GM19238 (cell line): ENCODE results near the gene DEFB114.
"Not testable (repeated sequence)": the region's sequence is repeated elsewhere in the genome, so short reads cannot be mapped to it uniquely, and the experiment has no call there.

Source experiments
- DNase-seq: peaks from one replicate; pipeline ENCODE4 v3.0.0; 2011; ENCODE audit warnings: low spot score; ENCODE audit not compliant: insufficient read length

Gene DEFB114

DNA sequence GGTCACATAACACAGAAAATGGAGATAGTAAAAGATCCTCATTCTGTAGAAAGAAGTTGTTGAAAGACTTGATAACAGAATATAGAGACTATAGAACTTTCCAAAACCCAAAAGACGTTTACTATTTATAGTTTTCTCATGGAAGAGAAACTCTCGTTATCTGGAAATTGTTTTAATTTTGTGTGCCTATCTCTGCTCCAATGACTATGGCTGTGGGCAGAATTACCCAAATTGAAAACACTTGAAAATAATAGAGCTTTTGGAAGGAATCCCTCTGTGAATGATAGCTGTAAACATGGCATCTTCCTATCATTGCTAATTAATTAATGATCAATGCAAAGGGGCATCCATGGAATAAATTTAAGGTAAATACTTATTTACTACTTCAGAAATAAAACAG, at the start of gene DEFB114:
DEFB114 (minus strand) TSS at position 101 of the 400 bp plus-strand sequence; CDS start at position 42, 59 bp downstream.
- DNase-seq, result no peak

DNA sequence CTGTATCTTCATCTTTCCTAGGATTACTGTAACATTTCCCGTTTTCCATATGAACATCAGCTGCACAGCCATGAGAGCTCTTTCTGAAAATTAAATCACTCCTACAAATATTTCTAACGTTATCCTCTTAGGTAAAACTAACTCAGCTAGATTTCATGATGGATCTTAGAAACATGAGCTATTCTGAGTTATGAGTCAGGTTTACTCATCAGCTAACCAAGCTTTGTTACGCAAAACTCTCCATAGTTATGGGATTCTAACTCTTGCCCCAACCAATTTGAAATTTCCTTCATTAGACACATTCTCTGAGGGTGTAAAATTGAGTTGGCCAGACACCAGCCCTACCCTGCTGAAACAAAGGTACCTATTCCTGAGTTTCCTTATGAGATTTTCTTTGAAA, 43.9 kb upstream of the DEFB114 start:
- no peak for DNase-seq

GRCh38 chr6:50003139-50003538, 39.2 kb upstream of the DEFB114 start:
- no peak for DNase-seq

DNA sequence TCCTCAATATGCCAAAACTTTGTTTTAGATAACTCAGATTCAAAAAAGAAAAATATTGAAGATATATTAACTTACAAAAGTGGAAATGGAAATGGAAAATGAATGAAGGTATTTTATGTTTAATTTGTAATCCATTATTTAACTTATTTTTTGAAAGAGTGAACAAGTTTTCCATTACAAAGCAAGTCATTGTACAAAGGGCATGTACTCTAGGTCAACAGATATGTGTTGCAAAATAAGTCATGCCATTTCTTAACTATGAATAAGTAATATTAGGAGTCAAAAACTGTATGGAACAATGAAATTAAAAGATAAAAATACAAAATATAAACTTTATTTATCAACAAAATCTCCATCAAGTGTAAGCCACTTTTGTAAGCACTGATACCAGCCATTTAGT, 31.3 kb upstream of the DEFB114 start:
- no peak for DNase-seq

- no peak for DNase-seq
Measured at GRCh38 chr6:49988900-49989299, 24.9 kb upstream of the DEFB114 start.

DNA sequence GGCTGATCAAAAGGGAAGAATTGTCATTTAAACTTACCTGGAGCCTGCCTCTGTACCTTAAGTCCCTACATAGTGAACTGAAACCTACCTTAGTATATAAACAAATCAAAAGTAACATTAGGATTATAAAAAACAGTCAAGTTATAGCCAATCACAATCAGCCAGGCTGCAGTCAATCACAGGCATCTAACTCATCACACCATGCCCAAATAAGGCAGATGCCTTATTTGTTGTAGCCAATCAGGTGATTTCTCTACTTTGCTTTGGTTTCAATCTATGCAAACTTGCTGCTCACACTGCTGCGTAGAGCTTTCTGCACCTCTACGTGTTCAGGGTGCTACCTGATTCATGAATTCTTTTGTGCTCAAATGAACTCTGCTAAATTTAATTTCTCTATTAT, 23.8 kb upstream of the DEFB114 start:
- no peak for DNase-seq

GRCh38 chr6:49986551-49986950, 22.6 kb upstream of the DEFB114 start:
- DNase-seq, result no peak

GRCh38 chr6:49982046-49982445, 18.1 kb upstream of the DEFB114 start:
- DNase-seq, result no peak

- no peak for DNase-seq
Measured at GRCh38 chr6:49980898-49981297, 16.9 kb upstream of the DEFB114 start.

- DNase-seq, result no peak
Measured at GRCh38 chr6:49979584-49979983, 15.6 kb upstream of the DEFB114 start.

- DNase-seq, result no peak
Measured at GRCh38 chr6:49978332-49979226, 14.6 kb upstream of the DEFB114 start.

DNA sequence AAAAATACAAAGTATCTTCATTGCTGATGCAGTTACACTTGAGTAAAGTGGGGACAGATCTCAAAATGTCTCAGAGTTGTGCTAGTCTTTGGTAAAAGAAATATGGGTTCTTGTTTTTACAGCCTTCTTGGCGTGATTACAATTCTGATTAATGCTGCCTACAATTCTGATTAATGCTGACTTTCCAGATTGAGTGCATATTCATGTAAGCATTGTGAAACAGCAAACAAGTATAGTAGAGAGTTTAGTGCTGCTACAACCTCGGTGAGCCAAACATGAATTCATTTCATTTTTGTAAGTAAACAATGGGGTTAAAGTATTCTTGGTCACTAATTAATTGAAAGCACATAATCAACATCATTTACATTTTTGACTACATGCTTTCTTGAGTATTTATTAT, 5.6 kb upstream of the DEFB114 start, which contains the start of gene DEFB113:
DEFB113 (minus strand) TSS at position 21 of the 400 bp plus-strand sequence; CDS start at position 21, 0 bp downstream.
- DNase-seq, result no peak

- no peak for DNase-seq
Measured at GRCh38 chr6:49966823-49967222, 2.9 kb upstream of the DEFB114 start.

GRCh38 chr6:49966334-49966733, 2.4 kb upstream of the DEFB114 start:
- DNase-seq, result no peak

GRCh38 chr6:49958180-49958579, 5.8 kb downstream of the DEFB114 start:
- no peak for DNase-seq

GRCh38 chr6:49955847-49956246, 8.1 kb downstream of the DEFB114 start:
- no peak for DNase-seq

- no peak for DNase-seq
Measured at GRCh38 chr6:49951926-49952325, 12.0 kb downstream of the DEFB114 start.

DNA sequence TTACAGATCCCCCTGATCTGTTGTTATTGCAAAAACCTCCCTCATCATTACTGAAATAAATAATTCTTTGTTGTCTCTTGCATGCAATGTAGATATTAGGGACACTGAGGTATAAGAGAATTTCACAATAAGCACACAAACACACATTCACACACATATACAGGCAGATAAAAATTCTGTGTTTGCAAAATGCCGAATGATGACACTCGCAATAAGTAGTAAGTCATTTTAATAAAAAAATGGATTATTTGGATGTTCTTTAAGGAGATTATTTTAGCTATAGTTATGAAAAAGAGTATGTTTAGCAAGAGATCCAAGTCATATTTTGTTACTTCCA, 13.6 kb downstream of the DEFB114 start:
- DNase-seq, result no peak

DNA sequence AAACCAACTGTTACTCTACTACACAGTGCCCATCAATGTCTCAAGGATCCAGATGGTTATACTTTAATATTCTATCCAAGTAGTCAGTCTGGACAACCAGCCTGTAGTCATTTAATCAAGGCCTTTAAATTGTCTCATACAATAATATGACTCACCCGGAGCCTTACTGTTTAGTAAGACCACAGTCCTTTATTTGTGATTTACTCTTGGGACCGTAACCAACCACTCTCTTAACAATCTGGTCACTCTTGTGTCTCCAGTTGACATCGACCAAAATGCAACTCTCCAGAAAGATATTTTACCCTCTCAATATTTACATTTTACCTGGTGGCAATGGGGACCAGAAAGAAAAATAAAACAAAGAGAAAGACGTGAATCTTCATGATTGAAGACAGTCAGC, 14.9 kb downstream of the DEFB114 start:
- no peak for DNase-seq

DNA sequence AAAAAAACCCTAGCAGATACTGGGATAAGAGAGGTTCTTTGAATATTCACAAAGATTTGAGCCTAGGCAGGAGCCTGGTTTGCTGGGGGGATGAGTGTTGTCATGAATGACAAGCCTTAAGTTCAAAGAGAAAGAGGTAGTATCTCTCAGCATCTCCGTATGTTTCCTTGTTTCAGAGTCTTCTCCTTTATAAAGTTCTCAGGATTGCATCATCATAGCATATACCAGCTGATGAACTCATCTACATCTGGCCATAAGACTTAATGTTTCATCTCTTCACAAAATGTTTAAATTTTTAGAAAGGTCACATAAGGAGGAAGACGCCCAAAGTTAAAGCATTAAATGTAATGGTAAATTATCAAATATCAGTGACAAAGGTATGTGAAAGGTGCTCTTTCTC, 17.1 kb downstream of the DEFB114 start:
- DNase-seq, result no peak

DNA sequence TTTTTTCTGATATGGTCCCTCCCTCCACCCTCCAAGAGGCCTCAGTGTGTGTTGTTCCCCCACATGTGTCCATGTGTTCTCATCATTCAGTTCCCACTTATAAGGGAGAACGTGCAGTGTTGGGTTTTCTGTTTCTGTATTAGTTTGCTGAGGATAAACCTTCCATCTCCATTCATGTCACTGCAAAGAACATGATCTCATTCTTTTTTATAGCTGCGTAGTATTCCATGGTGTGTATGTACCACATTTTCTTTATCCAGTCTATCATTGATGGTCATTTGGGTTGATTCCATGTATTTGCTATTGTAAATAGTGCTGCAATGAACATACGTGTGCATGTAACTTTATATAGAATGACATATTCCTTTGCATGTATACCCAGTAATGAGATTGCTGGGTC, 19.9 kb downstream of the DEFB114 start:
- DNase-seq, result not testable (repeated sequence)

- no peak for DNase-seq
Measured at GRCh38 chr6:49939993-49940498, 23.9 kb downstream of the DEFB114 start.

GRCh38 chr6:49937811-49938210, 26.2 kb downstream of the DEFB114 start:
- DNase-seq, result no peak
